Stimulated activated effector memory CD8-positive, alpha-beta T cell treated with anti-CD3 and anti-CD28 coated beads, Interleukin-12 subunit alpha, Interleukin-12 subunit beta, amount 100 ng/mL, for 72 hours (primary cell): ENCODE results near the gene C19orf18.

Experiments
- ATAC-seq: fragments of 150-1000 bp; cut with Tn5 transposase; 2 replicates; pipeline ENCODE4 v1.10.0; 2021
- DNase-seq, 2 donors: peaks; one replicate each; pipeline ENCODE4 v3.0.0; 2021 to 2022; ENCODE audit warnings: low spot score in 2 of 2
- H3K27ac Mint-ChIP-seq: one replicate; pipeline ENCODE4 v1.8.0; 2022; ENCODE audit warnings: mild to moderate bottlenecking, mixed read lengths
- H3K36me3 Mint-ChIP-seq: one replicate; pipeline ENCODE4 v1.8.0; 2022; ENCODE audit warnings: mild to moderate bottlenecking, mixed read lengths
- H3K4me1 Mint-ChIP-seq: one replicate; pipeline ENCODE4 v1.8.0; 2022; ENCODE audit warnings: mixed read lengths
- H3K4me3 Mint-ChIP-seq: one replicate; pipeline ENCODE4 v1.8.0; 2022; ENCODE audit warnings: mild to moderate bottlenecking, mixed read lengths
- H3K9me3 Mint-ChIP-seq: one replicate; pipeline ENCODE4 v1.8.0; 2022; ENCODE audit warnings: mixed read lengths

Gene C19orf18

DNA sequence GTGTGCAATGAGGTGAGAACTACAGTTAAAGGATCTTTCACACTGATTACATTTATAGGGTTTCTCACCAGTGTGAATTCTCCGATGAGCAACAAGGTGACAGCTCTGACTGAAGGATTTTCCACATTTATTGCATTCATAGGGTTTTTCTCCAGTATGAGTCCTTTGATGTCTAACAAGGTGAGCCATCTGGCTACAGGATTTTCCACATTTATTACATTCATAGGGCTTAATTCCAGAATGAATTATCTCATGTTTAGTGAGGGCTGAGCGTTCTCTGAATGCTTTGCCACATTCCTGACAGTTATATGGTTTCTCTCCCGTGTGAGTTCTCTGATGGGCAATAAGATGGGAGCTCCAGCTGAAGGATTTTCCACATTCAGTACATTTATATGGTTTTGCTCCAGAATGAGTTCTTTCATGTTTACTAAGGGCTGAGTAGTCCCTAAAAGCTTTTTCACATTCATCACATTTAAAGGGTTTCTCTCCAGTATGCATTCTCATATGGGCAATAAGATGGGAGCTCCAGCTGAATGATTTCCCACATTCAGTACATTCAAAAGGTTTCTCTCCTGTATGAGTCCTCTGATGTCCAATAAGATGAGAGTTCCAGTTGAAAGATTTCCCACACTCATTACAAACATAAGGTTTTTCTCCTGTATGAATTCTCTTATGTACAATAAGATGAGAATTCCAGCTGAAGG, 4.4 kb upstream of the C19orf18 start:
- H3K36me3 Mint-ChIP-seq, result peaks cover 38% of the 10 kb centered on the region

DNA sequence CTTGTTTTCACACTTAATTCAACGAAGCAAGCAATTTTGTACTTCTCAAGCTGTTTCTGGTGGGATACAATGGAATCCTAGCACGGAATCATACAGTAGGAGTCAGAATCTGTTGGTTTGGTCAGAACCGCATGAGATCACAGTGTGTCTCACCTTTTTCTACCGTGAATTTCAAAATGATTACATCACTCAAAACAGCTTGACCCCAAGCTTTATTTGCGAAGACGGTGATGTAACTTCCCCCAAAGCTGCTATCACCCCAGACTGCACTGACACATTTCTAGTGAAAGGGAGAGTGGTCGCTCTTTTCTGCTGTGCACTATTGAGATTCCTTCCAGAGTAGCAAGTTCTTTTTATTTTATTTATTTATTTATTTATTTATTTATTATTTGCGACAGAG, 9.6 kb downstream of the C19orf18 start:
- DNase-seq, result no peak
- ATAC-seq, result no peak
- H3K4me3 Mint-ChIP-seq, result no peak overlapping the region
- H3K4me1 Mint-ChIP-seq, result no peaks in the 10 kb centered on the region
- H3K9me3 Mint-ChIP-seq, result peaks cover 33% of the 10 kb centered on the region
- H3K36me3 Mint-ChIP-seq, result no peaks in the 10 kb centered on the region
- H3K27ac Mint-ChIP-seq, result no peak overlapping the region

More for the DNA sequence above, 4.4 kb upstream of the C19orf18 start:
- Mint-ChIP-seq H3K4me1 (peaks cover 4% of the 10 kb centered on the region), H3K9me3 (peaks cover 43% of the 10 kb centered on the region), H3K27ac (no peak overlapping the region), H3K4me3 (no peak overlapping the region)
- DNase-seq (no peak), ATAC-seq (no peak)

DNA sequence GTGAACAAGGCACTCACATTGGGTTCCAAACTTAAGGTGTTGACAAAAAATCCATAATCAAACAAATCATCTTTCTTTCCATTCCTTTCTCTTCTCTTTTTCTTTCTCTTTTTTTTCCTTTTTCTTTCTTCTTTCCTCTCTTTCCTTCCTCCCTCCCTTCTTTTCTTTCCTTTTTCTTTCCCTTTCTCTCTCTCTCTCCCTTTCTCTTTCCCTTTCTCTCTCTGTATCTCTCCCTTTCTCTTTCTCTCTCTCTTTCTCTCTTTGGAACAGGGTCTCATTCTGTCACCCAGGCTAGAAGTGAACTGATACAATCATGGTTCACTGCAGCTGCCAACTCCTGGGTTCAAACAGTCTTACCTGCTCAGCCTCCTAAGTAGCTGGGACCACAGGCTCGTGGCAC, 12.5 kb downstream of the C19orf18 start:
- DNase-seq (no peak), ATAC-seq (no peak)
- peaks cover 32% of the 10 kb centered on the region for H3K9me3 Mint-ChIP-seq
- no peak overlapping the region for H3K27ac Mint-ChIP-seq
- H3K4me1 Mint-ChIP-seq, result no peaks in the 10 kb centered on the region
- H3K36me3 Mint-ChIP-seq, result no peaks in the 10 kb centered on the region
- H3K4me3 Mint-ChIP-seq, result no peak overlapping the region

DNA sequence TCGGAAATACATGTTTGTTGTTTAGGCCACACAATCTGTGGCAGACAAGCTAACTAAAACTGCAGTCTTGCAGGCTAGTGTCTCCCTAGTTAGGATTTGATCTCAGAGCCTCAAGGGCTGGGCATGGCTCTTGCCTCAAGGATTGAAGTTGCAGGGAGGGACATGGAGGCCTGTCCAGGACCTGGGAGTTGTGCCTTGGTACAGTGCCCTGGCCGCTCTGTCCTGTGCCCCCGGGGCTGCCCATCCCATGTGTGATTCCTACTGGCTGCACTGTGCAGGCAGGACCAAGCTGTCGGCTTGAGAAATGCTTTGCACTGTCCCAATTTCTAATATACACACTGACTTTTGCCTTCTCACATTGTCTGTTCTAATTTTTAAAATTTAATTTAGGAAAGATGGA, 19.3 kb downstream of the C19orf18 start:
- Mint-ChIP-seq H3K36me3 (no peaks in the 10 kb centered on the region), H3K27ac (no peak overlapping the region), H3K4me1 (no peaks in the 10 kb centered on the region), H3K4me3 (no peak overlapping the region), H3K9me3 (peaks cover 26% of the 10 kb centered on the region)
- DNase-seq, result no peak
- no peak for ATAC-seq

- Mint-ChIP-seq H3K36me3 (peaks cover 5% of the 10 kb centered on the region), H3K4me1 (peaks cover 12% of the 10 kb centered on the region), H3K27ac (no peak overlapping the region), H3K4me3 (no peak overlapping the region), H3K9me3 (peaks cover 20% of the 10 kb centered on the region)
- ATAC-seq (no peak), DNase-seq (no peak)
These were observed 24.6 kb downstream of the C19orf18 start for GRCh38 chr19:57949702-57950101.

- peaks cover 12% of the 10 kb centered on the region for H3K4me1 Mint-ChIP-seq
- H3K36me3 Mint-ChIP-seq, result peaks cover 5% of the 10 kb centered on the region
- no peak overlapping the region for H3K4me3 Mint-ChIP-seq
- no peak for DNase-seq
- ATAC-seq, result no peak
- H3K9me3 Mint-ChIP-seq, result peaks cover 17% of the 10 kb centered on the region
- no peak overlapping the region for H3K27ac Mint-ChIP-seq
These were observed 25.0 kb downstream of the C19orf18 start for GRCh38 chr19:57949296-57949695.

GRCh38 chr19:57947419-57948134, 26.8 kb downstream of the C19orf18 start, which contains the start of gene ZNF256:
ZNF256 (minus strand) TSS chr19:57947706; CDS start chr19:57947474, 232 bp downstream.
- Mint-ChIP-seq H3K4me3 (peak within 1 kb of the TSS; percentile 86), H3K27ac (peak within 1 kb of the TSS; percentile 91), H3K4me1 (peaks cover 12% of the 10 kb centered on the region), H3K9me3 (peaks cover 20% of the 10 kb centered on the region), H3K36me3 (peaks cover 16% of the 10 kb centered on the region)
- ATAC-seq (peak; percentile 95), DNase-seq (peak; percentile 67 to 93)

DNA sequence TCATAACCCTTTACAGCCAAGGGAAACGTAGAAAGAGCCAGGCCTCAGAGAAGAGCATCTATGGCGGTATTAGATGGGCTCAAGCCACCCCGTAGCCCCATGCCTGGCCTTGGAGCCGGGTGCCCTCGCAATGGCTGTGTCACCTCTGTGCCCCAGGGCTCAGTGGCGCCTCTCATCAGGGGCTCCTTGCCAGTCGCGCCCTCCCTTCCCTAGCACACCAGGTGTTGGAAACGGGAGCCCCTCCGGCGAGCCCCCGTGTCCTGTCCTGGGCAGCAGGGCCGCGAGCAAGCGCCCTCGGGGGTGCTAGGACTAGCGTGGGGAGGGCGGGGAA, 27.3 kb downstream of the C19orf18 start:
- peaks cover 21% of the 10 kb centered on the region for H3K36me3 Mint-ChIP-seq
- peak overlapping the region; percentile 86 for H3K4me3 Mint-ChIP-seq
- peak; percentile 2 for ATAC-seq

DNA sequence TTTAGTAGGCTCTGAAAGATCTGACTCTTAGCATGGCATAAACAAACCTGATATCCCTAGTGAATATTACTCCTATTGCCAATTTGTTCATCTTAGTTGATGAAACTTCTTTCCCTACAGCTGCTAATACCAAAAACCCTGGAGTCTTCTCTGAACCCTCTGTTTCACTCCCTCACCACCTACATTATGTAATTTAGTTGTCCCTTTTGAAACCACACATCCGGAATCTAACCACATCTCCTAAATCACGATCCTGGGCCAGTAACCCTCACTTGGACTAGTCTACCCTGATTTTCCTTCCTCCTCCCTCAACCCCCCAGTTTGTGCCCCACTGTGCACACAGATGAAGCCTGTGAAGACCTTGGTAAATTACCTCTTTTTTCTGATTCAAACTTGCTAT, 28.0 kb downstream of the C19orf18 start:
- Mint-ChIP-seq H3K9me3 (peaks cover 33% of the 10 kb centered on the region), H3K36me3 (peaks cover 28% of the 10 kb centered on the region), H3K4me1 (peaks cover 12% of the 10 kb centered on the region), H3K27ac (peak overlapping the region; percentile 91), H3K4me3 (peak overlapping the region; percentile 86)
- ATAC-seq (no peak), DNase-seq (no peak)

More for the DNA sequence above, 27.3 kb downstream of the C19orf18 start:
- DNase-seq, result peak in 1 of 2 donors; percentile 3
- H3K9me3 Mint-ChIP-seq, result peaks cover 25% of the 10 kb centered on the region
- peak overlapping the region; percentile 91 for H3K27ac Mint-ChIP-seq
- peaks cover 12% of the 10 kb centered on the region for H3K4me1 Mint-ChIP-seq

- no peak overlapping the region for H3K4me3 Mint-ChIP-seq
- ATAC-seq (no peak), DNase-seq (no peak)
- peaks cover 35% of the 10 kb centered on the region for H3K9me3 Mint-ChIP-seq
- peaks cover 36% of the 10 kb centered on the region for H3K36me3 Mint-ChIP-seq
- peaks cover 9% of the 10 kb centered on the region for H3K4me1 Mint-ChIP-seq
- H3K27ac Mint-ChIP-seq, result no peak overlapping the region
These were observed 32.7 kb downstream of the C19orf18 start for GRCh38 chr19:57941593-57941992.

DNA sequence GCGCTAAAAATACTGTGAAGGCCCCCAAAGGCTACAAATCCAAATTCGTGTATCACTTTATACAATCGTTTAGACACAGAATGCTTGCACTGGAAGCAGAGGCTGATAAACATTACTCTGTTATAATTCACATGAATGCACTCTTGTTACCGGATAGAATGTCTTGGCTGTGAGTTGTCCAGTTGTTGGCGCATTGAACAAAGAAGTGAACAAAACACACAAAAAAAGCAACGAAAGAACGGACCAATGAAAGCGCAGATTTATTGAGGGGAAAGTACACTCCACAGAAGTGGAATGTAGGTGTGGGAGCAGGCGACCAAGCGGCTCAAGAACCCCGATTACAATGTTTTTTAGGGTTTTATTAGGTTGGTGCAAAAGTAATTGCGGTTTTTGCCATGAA, 38.6 kb downstream of the C19orf18 start:
- no peak overlapping the region for H3K27ac Mint-ChIP-seq
- DNase-seq (no peak), ATAC-seq (no peak)
- H3K36me3 Mint-ChIP-seq, result peaks cover 16% of the 10 kb centered on the region
- H3K9me3 Mint-ChIP-seq, result peaks cover 24% of the 10 kb centered on the region
- peak overlapping the region; percentile 76 for H3K4me3 Mint-ChIP-seq
- peaks cover 8% of the 10 kb centered on the region for H3K4me1 Mint-ChIP-seq

GRCh38 chr19:57934820-57935665, 39.3 kb downstream of the C19orf18 start, which contains the start of gene ZNF418:
ZNF418 (minus strand) TSS chr19:57935402; CDS start chr19:57933822, 1,580 bp downstream.
- peaks cover 24% of the 10 kb centered on the region for H3K9me3 Mint-ChIP-seq
- H3K36me3 Mint-ChIP-seq, result peaks cover 16% of the 10 kb centered on the region

GRCh38 chr19:57927587-57927986, 46.7 kb downstream of the C19orf18 start:
- Mint-ChIP-seq H3K4me1 (no peaks in the 10 kb centered on the region), H3K4me3 (no peak overlapping the region), H3K36me3 (no peaks in the 10 kb centered on the region), H3K9me3 (peaks cover 20% of the 10 kb centered on the region), H3K27ac (no peak overlapping the region)
- no peak for DNase-seq
- ATAC-seq, result no peak

More at GRCh38 chr19:57934820-57935665, 39.3 kb downstream of the C19orf18 start, which contains the start of gene ZNF418:
- peak within 1 kb of the TSS; percentile 76 for H3K4me3 Mint-ChIP-seq
- ATAC-seq (peak; percentile 79), DNase-seq (no peak)
- H3K27ac Mint-ChIP-seq, result peak within 1 kb of the TSS; percentile 70
- peaks cover 8% of the 10 kb centered on the region for H3K4me1 Mint-ChIP-seq

- Mint-ChIP-seq H3K9me3 (peaks cover 17% of the 10 kb centered on the region), H3K36me3 (peaks cover 29% of the 10 kb centered on the region), H3K4me3 (peak within 1 kb of the TSS; percentile 92), H3K4me1 (peaks cover 29% of the 10 kb centered on the region), H3K27ac (peak within 1 kb of the TSS; percentile 95)
- peak; percentile 99 for ATAC-seq
- DNase-seq, result peak; percentile 56 to 87
These were observed 58.0 kb downstream of the C19orf18 start, which contains the start of gene ZNF417 for GRCh38 chr19:57916168-57916995. ZNF417 (minus strand) TSS chr19:57916592; CDS start chr19:57916411, 181 bp downstream.
